LNCAP (cell line): Measurements from ENCODE around the gene AGTR1.

Experiments
- CTCF ChIP-seq: fragments of 450-650 bp; IDR thresholded peaks from 2 replicates; pipeline ENCODE4 v1.5.1; 2017; ENCODE audit warnings: mild to moderate bottlenecking

The AGTR1 gene

GRCh38 chr3:148751461-148751860 is 53.8 kb downstream of the AGTR1 start:
- TF ChIP-seq CTCF = no peak

GRCh38 chr3:148755570-148755969 is 57.9 kb downstream of the AGTR1 start:
- TF ChIP-seq CTCF = no peak

GRCh38 chr3:148756311-148756710 is 58.6 kb downstream of the AGTR1 start:
- no peak for TF ChIP-seq CTCF

GRCh38 chr3:148757238-148758215 is 59.8 kb downstream of the AGTR1 start:
- no peak for TF ChIP-seq CTCF

- TF ChIP-seq CTCF = no peak
These were observed 60.7 kb downstream of the AGTR1 start for GRCh38 chr3:148758303-148758884.

- TF ChIP-seq CTCF = no peak
These were observed 61.7 kb downstream of the AGTR1 start for GRCh38 chr3:148759430-148759829.

GRCh38 chr3:148763156-148763680 is 65.5 kb downstream of the AGTR1 start:
- no peak for TF ChIP-seq CTCF
